Measurements from ENCODE around the gene ATP4B. TPM values are rescaled to one million over a fixed set of nuclear protein-coding genes. Genes with fewer than 3 reads are reported as not detected.

The ATP4B gene
- polyA plus RNA-seq (2012; ENCODE audit: insufficient read length, low read depth) = not detected

DNA sequence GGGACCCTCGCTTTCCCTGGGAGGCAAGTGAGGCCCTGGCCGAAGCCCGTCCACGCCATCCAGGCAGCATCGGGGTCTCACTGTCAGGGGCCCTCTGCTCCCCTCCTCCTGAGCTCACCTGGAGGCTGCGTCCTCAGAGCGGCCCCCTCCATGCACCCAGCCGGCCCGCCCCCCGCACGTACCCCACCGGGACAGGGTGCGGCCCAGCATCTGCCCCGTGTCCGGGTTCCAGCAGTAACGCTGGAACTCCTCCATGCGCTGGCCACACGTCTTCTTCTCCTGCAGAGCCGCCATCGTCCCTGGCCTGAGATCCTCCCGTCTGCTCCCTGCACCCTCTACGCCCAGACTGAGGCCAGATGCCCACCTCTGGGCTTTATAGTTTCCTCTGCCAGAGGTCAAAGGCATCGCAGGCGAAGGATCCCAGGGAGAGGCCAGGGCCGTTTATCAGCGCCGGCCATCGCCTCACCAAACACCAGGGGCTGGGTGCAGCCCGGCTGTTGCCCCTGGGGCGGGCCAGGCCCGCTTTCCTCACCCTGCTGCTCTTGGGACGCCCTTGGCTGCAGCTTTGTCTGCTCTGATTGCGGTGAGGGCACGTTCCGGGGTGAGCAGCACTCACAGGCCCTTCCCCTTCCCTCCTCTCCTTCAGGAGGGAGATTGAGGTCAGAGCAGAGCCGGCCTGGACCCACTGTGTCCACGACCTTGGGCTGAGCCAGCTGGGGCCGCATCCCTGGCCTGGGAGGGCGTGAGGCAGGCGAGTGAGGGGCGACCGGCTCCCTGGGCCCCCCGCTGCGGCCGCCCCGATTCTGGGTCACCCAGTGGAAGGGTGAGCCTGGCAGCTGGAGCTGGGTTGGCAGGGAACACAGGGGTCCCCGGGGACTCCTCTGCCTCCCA, at the start of gene ATP4B:
ATP4B (minus strand) TSS at position 348 of the 891 bp plus-strand sequence; CDS start at position 294, 54 bp downstream.
- TF ChIP-seq TAF1 (IDR thresholded peaks at IDR 0.05; ENCODE audit: borderline replicate concordance, insufficient read depth, low read length) (no peak), SIN3A (IDR thresholded peaks at IDR 0.05; ENCODE audit: borderline replicate concordance, insufficient read depth, low read length) (no peak), FOXP2 (optimal IDR thresholded peaks at IDR 0.05; ENCODE audit: borderline replicate concordance, extremely low read depth, extremely low read length, insufficient read depth) (no peak)

DNA sequence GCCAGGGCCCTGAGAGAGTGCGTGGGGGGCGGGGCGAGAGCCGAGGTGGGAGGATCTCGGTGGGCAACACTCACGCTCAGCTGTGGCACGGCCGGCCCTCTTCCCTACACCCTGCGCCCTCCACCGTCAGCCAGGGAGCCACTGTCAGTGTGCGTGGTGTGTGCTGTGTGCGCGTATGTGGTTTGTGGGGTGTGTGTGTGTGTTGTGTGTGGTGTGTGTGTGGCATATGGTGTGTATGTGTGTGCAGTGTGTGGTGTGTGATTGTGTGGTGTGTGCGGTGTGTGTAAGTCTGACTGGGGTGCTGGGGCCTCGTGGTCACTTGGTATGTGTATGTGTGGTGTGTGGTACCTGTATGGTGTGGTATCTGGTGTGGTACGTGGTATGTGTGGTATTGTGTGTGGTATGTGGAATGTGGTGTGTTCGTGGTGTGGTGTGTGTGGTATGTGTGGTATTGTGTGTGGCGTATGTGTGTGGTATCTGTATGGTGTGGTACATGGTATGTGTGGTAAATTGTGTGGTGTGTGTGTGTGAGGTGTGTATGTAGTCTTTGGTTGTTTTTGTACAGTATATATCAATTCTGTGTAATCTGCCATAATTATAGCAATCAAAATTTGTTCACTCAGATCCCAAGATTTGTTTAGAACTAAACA, 14.1 kb upstream of the ATP4B start:
- TF ChIP-seq, protein P1, sequence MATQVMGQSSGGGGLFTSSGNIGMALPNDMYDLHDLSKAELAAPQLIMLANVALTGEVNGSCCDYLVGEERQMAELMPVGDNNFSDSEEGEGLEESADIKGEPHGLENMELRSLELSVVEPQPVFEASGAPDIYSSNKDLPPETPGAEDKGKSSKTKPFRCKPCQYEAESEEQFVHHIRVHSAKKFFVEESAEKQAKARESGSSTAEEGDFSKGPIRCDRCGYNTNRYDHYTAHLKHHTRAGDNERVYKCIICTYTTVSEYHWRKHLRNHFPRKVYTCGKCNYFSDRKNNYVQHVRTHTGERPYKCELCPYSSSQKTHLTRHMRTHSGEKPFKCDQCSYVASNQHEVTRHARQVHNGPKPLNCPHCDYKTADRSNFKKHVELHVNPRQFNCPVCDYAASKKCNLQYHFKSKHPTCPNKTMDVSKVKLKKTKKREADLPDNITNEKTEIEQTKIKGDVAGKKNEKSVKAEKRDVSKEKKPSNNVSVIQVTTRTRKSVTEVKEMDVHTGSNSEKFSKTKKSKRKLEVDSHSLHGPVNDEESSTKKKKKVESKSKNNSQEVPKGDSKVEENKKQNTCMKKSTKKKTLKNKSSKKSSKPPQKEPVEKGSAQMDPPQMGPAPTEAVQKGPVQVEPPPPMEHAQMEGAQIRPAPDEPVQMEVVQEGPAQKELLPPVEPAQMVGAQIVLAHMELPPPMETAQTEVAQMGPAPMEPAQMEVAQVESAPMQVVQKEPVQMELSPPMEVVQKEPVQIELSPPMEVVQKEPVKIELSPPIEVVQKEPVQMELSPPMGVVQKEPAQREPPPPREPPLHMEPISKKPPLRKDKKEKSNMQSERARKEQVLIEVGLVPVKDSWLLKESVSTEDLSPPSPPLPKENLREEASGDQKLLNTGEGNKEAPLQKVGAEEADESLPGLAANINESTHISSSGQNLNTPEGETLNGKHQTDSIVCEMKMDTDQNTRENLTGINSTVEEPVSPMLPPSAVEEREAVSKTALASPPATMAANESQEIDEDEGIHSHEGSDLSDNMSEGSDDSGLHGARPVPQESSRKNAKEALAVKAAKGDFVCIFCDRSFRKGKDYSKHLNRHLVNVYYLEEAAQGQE (IDR thresholded peaks at IDR 0.05; ENCODE audit: insufficient read depth in 1 of 2, low read depth in 2 of 2, low read length in 2 of 2) = no peak

DNA sequence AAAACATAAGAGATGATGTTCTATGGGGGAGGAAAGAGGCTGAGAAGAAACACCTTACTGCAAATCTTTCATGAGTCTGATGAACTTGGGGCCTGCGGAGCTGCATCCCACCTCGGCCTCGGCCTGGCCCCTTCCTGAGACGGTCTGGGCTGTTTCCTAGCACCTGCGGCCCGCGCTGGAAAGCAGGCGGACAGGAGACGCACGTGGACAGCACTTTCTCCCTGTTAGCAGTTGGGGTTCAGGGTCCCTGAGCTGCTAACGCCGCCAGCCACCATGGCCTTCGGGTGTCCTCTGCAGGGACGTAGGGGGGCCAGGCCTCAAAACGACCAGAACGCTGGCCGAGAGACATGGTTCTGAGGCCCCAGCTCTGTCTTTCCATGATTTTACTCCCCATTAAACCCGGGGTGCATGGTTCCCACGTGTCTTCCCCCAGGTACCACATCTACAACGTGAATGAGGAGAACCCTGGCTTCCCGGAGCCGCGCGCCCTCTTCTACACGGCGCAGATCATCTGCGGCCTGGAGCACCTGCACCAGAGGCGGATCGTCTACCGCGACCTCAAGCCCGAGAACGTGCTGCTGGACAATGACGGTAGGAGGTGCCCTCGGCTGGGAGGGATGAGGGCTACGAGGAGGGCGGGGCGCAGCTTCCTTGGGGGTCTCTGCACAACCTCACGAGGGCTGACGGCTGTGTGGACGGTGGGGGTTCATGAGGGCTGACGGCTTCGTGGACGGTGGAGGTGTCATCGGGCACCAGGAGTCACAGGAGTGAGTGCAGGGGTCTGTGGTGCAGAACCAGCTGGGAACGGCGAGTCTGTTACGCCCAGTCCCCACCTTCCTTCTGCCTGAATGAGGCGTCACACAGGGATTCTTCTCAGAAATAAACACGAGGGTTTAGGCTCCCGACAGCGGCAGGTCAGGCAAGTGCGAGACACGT, 13.3 kb upstream of the ATP4B start:
- no peak for TF ChIP-seq TAF1 (IDR thresholded peaks at IDR 0.05; ENCODE audit: borderline replicate concordance, insufficient read depth, low read length)
- no peak for TF ChIP-seq POLR2AphosphoS5 (IDR thresholded peaks at IDR 0.05; ENCODE audit: low read depth, low read length)
- TF ChIP-seq SIN3A (IDR thresholded peaks at IDR 0.05; ENCODE audit: borderline replicate concordance, insufficient read depth, low read length) = no peak
- TF ChIP-seq, protein P1 (IDR thresholded peaks at IDR 0.05; ENCODE audit: insufficient read depth in 1 of 2, low read depth in 2 of 2, low read length in 2 of 2) = no peak
- no peak for TF ChIP-seq FOXP2 (optimal IDR thresholded peaks at IDR 0.05; ENCODE audit: borderline replicate concordance, extremely low read depth, extremely low read length, insufficient read depth)

DNA sequence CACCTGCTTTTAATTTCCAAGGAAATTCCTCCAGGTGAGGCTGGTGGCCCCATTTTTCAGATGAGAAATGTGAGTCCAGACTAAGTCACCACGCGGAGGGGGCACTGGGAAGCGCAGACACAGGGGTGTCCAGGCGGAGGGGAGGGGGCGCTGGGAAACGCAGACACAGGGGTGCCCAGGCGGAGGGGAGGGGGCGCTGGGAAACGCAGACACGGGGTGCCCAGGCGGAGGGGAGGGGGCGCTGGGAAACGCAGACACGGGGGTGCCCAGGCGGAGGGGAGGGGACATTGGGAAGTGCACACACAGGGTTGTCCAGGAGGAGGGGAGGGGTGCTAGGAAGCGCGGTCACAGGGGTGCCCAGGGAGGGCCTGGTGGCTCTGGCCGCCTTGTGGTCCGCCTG, 12.5 kb upstream of the ATP4B start:
- TF ChIP-seq FOXP2 (optimal IDR thresholded peaks at IDR 0.05; ENCODE audit: borderline replicate concordance, extremely low read depth, extremely low read length, insufficient read depth) = no peak
- TF ChIP-seq, protein P1 (IDR thresholded peaks at IDR 0.05; ENCODE audit: insufficient read depth in 1 of 2, low read depth in 2 of 2, low read length in 2 of 2) = no peak
- TF ChIP-seq POLR2AphosphoS5 (IDR thresholded peaks at IDR 0.05; ENCODE audit: low read depth, low read length) = no peak
- TF ChIP-seq TAF1 (IDR thresholded peaks at IDR 0.05; ENCODE audit: borderline replicate concordance, insufficient read depth, low read length) = no peak
- TF ChIP-seq SIN3A (IDR thresholded peaks at IDR 0.05; ENCODE audit: borderline replicate concordance, insufficient read depth, low read length) = no peak

DNA sequence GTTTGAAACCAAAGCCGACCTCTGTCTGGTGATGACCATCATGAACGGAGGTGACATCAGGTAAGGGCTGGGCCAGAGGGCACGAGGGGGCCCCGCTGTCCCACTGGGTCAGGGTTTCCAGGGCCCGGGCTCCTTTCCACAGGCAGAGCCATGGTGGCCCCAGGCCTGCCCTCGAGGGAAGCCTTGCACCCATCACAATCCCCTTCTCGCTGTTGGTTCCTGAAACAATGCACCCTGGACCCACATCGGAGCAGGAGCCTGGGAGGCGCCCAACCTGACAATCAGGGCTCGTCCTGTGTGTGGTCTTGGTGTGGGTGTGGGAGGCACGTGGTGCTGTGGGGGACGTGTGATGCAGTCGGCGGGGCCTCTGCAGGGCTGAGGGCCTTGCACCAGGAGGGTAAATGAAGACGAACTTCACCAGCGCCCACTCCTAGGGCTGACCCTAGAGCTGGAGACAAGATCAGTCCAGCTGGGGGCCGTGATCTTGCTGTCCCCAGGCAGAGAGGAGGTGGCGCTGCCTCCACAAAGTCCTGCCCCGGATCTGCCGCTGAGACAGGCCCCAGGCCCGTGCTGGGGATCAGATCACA, 11.8 kb upstream of the ATP4B start:
- TF ChIP-seq, protein P1 (IDR thresholded peaks at IDR 0.05; ENCODE audit: insufficient read depth in 1 of 2, low read depth in 2 of 2, low read length in 2 of 2) = no peak
- TF ChIP-seq FOXP2 (optimal IDR thresholded peaks at IDR 0.05; ENCODE audit: borderline replicate concordance, extremely low read depth, extremely low read length, insufficient read depth) (no peak), SIN3A (IDR thresholded peaks at IDR 0.05; ENCODE audit: borderline replicate concordance, insufficient read depth, low read length) (no peak), POLR2AphosphoS5 (IDR thresholded peaks at IDR 0.05; ENCODE audit: low read depth, low read length) (no peak), TAF1 (IDR thresholded peaks at IDR 0.05; ENCODE audit: borderline replicate concordance, insufficient read depth, low read length) (no peak)
